CD4-positive, alpha-beta T cell treated with Interleukin-17A for 4 hours (primary cell): Measurements from ENCODE around the gene GZF1.

Experiments used
- DNase-seq: peaks from one replicate; pipeline ENCODE4 v3.0.0-alpha.2; 2020; ENCODE audit warnings: mixed read lengths

The GZF1 gene

DNA sequence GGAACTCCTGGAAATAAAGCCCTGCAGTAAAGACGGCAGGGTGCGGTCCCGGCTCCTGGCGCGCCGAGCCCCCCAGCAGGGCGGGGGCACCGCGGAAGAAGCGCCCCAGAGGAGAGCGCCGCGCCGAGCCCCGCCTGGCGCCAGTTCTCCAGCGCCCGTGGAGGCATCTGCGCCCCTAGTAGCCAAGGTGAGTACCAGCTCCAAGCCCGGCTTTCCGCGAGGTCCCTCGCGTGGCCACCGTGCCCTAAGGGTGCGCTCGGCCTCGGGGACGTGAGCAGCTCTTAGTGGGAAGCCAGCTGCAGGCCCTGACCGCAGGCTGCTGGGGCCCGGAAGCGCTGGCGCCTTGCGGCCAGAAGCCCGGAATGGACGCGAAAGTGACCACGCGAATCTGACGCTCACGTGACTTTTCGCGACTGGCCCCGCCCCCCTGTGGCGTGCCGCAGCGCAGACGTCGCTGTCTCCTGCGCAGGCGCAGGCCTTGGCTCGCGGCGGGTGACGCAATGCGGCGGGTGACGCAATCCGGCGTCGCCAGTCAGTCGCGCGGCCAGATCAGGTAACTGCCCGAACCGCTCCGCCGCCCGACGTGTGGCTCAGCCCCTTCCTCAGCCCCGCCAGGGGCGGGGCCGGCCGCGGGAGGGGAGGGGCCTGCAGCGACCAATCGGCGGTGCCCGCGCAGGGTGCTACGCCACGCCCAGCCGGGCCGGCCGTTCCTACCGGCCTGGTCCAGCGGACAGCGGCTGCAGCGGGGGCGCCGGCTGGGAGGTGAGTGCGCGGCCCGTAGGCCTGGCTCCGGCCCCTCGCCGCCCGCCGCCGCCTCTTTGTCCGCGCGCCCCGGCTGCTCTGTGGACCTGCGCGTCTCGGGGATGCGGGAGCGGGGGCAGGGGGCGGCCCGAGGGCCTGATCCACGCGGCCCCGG, at the start of gene GZF1:
GZF1 (plus strand) TSS at position 707 of the 916 bp plus-strand sequence. CDS start 2,202 bp downstream, outside the sequence.
- DNase-seq, result peak; percentile 98

DNA sequence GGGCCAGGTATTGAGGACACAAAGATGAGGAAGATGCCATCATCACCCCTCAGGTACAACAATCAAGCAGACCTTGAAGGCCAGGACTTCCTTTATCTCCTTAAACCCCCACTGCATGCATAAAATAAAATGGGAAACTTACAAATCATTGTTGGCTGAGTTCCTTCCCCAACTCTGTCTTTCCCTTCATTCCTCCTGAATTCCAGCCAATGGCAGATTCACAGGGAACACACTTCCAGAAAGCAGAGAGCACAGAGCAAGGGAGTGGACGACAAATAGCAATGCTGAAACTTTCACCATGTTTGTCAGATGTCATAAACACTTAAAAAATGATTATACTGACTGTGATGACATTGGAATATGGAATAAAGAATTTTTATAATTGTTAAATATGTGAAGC, 48.7 kb upstream of the GZF1 start:
- DNase-seq, result no peak

DNA sequence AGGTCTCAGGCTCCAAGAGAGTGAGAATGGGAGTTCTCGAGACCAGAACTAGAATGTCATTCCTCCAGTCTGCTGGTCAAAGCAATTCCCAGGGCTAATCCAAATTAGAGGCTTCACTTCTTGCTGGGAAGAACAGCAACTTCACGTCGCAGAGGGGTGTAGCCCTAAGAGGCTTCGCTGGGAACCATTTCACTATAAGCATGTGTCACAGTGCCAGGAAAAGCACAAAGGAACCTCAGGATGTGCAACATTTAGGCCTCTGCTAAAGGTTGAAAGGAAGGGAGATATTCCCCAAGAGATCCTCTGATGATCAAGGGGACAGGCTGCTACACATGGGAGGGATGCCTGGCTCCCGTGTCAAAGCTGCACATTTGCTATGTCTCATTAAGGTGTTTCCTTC, 47.3 kb upstream of the GZF1 start:
- DNase-seq, result no peak

DNA sequence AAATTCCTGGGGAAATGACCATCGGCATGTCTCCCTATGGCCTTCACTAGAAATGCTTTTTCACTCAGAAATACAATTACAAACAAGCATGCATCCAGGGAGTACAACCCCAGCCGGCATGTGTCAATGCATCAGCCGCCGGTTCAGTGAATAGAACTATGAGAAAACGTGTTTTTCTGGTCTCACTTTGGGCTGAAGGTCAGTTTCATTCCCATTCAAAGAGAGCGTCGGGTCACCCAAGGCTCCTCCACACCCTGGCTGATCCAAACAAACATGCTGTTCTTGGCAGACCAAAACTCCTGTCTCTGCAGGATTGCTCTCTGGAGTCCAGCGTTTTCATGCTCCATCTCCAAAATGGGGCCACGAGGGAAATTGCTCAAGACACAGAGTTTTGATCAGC, 46.9 kb upstream of the GZF1 start:
- DNase-seq, result no peak

DNA sequence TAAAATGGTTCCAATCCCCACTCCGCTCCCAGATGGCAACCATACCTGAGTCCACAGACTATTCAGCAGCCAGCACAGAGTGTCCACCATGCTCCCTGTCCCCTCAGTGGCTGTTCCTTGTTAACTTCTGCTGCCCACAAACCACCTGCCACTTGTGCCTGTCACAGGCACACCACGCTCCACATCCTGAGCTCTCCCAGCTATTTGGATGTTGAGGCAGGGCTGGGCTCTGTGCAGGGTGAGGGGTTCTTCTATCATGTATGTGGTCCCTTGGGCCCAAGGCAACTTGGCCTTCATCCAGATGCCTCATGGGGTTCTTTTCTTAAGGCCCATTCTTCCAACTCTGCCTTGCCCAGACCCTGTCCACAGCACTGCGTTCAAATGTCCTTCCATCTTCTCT, 45.4 kb upstream of the GZF1 start:
- DNase-seq, result no peak

DNA sequence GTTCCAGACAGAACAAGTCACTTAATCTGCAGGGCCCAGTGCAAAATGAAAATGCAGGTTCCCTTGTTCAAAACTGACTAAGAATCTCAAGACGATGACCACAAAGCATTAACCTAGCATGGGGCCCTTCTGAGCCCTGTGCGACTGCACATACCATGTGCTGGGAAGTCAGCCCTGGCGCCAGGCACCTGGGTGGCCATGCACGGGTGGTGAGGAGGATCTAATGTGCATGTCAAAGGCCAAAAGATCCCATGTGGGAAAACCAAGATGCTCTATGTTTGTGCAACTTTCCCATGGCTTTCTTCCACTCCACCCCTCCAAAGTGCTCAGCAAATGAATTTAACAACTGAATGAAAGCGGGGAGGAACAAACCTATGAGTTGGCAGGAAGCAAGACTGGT, 44.9 kb upstream of the GZF1 start:
- DNase-seq, result no peak

DNA sequence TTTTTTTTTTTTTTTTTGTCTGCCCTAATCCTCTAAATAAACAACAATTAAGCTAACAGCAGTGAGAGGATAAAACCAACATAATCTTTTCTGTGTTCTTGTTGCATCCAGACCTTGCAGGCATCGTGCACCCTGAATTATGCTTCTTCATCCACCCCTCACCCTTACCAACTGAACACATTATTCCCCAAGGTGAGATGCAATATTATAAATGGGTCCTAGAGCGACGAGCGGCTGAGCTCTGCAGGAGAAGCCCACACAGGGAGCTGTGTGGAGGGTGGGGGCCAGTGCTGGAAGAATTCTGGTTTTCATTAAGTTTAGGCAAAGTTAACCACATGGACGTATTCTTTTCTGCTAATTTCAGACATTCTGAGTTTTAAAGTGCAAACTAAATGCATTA, 43.6 kb upstream of the GZF1 start:
- DNase-seq, result no peak

DNA sequence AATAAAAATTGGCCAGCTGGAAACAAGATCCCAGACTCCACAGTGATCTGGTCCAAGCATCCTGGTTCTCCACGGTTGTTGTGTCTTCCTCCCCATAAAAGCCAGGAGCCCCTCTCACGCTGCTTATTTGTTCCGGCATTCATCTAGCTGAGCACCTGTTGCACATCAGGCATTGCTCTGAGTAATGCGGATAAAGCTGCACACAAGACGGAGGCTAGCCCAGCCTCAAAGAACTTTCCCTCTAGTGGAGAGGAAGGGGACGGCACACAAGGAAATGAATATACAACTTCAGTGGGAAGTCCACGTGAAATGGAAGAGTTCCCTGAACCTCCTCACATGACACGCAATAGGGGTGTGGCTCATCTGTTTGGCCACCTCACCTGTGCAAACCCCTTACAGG, 41.7 kb upstream of the GZF1 start:
- no peak for DNase-seq

DNA sequence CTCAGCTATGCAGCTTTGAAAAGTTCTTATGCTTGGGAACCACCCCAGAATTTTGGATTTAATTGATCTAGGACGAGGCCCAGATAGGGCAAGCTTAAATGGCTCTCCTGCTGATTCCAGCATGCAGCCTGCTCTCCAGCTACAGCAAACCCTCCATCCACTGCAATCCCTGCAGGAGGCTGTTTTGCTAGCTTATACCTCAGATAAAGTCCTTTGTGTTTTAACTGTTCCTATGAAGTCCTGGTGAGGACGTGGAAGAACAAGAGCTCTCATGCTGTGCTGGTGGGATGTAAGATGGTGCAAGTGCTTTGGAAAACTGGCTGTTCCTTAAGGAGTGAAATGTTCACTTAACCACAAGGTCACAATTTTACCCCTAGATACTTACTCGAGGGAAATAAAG, 36.9 kb upstream of the GZF1 start:
- DNase-seq, result no peak

DNA sequence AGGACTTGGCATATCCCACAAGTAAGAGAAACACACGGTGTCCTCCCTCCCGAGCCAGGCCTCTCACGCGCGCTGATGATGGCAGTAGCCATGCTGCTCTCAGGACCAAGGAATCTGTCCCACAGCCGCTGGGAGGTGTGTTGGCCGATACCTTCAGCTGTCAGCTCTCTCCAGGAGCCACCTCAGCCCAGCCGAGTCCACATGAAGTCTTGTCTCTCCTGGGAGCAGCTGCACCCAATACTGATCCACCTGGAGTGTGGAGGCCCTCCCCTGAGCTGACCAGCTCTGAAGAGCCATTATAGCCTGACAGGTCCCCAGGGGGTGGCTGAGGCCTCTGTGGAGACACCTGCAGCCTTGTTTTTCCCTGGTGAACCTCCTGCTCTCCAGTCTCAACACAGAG, 35.2 kb upstream of the GZF1 start:
- no peak for DNase-seq

DNA sequence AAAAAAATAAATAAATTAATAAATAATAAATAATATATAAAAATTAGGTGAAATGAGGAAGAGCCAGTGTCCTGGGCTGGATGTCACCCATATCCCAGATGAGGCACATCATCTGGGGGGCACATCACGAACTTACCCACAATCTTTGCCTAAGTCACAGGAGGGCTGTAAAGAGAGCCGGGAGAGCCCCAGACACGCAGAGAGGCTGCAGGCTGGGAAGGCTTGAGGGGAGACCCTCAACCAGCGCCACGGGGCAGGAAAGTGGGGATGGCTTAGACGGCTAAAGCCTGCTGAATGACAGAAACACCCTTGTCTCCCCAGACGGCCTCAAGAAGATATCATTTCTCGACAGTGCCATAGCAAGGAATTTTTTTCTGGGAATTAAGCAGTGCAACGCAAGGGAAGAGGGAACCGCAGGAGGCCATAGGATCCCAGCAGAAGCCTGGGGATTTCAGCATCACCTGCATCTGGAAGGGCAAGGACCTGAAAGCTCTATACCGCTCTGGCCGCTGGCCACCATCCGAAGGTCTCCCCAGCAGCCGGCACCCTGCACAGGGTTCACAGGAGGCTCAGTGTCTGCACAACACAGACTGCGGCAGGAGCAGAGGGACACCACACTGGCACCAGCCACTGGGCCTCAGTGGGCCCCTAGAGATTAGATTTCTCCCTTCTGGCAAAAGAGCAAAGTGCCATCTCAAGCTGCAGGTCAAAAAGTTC, 34.2 kb upstream of the GZF1 start:
- no peak for DNase-seq

DNA sequence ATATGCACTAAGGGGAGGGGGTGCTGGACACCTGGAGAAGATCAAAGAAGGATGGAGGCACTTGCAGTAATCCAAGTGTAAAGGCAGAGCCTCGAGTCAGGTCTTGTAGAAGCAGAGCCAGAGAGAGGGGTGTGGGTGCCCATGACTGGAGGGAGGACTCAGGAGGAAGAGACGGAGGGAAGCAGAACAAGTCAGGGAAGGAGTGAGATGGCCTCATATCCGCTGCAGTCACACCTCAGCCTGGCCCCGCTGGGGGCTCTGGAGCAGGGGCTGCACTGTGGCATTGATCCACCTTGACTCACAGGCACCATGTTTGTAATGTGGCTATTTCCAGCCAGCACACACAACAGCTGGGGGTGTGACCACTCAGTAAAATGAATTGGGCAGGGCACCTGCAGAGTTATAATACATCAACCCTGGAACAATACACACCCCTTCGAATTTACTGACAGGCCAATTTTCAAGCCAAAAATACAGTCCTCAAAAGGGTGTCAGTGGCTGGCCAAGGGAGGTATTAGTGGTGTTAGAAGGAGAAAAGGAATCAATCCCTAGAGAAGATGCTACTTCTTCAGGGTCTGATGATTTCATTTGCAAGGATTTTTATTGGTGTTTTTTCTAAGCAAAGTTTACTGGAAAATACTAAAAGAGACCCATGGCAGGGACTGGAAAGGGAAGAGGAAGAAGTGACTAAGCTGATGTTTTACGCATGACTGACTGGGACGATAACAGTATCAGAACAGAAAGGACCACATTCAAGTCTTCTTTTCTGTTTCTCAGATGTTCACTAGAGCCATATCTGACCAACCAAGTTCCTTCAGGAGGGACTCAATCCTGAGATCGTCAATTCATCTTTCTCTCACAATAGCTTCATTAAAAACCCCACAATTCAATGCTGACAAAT, 30.3 kb upstream of the GZF1 start:
- no peak for DNase-seq

DNA sequence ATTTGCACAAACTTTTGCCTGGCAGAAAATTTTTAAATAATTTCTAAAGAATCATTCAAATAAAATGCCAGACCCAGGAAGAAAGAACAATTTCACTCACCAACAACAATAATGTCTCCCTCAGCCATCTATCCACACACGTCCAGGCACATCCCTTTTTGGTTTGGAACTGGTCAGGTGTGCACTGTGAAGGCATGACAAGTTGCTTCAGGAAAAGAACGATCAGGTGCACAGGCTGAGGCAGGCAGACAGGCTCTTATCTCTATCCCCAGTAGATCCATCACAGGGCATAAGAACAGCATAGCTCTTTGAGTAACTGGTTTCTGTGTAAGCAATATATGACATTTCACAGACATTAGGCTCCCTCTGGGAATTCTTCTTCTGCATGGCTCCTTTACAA, 29.5 kb upstream of the GZF1 start:
- no peak for DNase-seq

DNA sequence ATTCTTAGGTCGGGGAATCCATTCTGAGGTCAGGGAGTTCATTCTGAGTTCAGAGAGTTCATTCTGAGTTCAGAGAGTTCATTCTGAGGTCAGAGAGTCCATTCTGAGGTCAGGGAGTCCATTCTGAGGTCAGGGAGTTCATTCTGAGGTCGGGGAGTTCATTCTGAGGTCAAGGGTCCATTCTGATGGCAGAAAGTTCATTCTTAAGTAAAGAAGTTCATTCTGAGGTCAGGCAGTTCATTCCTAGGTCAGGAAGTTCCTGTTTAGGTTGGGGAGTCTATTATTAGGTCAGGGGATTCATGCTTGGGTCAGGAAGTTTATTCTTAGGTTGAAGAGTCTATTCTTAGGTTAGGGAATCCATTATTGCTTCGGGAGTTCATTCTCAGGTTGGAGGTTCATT, 27.9 kb upstream of the GZF1 start:
- no peak for DNase-seq

DNA sequence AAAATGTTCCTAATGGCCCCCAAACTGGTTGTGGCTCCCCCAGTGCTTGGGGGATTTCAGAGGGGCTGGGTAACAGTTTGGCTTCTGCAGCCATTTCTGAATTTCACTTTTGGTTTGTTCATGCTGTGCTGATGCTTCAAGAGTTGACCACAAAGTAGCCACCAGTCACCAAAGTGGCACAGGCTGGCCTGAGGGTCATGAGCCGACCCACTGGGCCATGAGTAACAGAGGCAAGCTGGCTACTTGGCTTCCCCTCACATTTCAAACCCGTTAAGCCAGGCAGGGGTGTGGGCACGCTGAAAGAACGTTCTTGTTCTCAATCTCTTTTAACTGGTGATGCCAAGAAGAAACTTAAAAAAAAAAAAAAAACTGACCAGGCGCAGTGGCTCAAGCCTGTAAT, 26.5 kb upstream of the GZF1 start:
- DNase-seq, result no peak

DNA sequence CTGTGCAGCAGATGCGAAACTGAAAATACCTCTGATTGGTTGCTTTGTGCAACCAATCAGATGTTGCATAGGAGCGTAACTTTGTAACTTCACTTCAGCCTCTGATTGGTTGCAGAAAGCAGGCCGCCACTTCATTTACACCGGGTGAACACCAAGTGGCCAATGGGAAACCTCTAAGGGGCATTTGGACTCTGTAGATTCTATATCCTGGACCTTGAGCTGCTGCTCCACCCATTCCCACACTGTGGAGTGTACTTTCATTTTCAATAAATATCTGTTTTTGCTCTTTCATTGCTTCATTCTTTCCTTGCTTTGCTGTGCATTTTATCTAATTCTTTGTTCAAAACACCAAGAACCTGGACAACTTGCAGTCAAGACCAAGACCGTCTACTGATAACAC, 25.5 kb upstream of the GZF1 start:
- DNase-seq, result no peak

DNA sequence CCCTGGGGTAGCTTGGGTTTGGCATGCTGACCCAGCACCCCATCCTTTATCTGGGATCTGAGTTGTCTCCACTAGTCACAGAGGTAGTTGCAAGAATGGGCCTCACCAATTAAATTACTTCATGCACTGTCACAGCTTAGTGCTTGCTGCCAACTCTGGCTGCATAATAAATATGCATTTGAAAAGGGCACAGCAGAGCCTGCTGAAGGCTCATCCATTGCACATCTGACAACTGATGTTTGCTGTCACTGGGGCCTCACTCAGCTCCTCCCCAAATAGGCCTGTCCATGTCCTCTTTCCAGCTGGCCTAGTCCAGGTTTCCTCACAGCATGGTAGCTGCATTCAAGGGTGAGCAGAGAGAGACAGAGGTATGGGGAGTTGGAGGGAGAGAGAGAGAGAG, 24.7 kb upstream of the GZF1 start:
- DNase-seq, result no peak

DNA sequence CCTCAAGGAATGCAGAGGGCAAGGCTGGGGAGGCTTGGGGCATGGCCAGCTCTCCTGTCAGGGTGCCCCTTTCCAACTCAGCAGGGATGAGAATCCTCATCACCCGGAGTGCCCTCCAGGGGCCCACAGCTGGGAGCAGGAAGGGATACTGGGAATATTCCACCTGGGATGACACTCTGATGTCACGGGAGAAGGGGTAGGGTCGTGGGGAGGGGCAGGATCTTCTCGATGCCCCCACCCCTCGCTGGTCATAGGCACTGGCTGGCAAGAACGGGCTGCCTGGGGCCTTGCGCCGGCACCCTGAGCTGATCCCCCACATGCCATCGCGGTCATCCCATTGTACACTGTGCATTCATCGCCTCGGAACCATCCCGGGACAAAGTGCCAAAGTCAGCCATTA, 22.0 kb upstream of the GZF1 start:
- DNase-seq, result no peak

DNA sequence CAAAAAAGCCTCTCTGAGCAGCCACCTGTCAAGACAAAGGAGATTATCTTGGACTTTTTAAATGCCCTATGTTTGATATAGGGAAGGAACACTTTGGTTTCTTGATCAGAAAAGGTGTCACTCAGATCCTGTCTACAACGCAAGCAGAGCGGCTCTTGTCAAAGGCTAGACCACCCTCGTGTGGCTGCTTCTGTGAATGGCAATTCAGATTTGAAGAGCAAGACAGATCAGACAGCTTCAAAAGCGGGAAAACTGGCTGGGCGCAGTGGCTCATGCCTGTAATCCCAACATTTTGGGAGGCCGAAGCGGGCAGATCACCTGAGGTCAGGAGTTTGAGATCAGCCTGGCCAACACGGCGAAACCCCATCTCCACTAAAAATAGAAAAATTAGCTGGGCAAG, 21.5 kb upstream of the GZF1 start:
- peak; percentile 29 for DNase-seq

DNA sequence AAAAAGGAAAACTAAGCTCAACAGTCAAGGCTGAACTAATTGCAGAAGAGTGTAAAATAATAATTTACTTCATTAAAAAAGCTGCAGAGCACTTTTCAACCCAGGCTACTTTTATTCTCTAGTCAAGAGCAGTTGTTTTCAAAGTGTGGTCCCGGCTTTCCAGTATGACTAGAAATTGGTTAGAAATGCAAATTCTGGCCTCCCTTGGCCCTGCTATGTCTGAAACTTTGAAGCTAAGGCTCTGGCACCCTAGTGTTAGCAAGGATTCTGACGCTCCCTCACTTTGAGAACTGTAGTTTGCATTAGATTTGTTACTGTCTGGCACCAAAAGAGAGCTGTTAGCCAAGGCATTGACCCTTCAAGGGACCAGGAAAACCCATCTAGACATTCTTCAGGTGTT, 20.9 kb upstream of the GZF1 start:
- no peak for DNase-seq

DNA sequence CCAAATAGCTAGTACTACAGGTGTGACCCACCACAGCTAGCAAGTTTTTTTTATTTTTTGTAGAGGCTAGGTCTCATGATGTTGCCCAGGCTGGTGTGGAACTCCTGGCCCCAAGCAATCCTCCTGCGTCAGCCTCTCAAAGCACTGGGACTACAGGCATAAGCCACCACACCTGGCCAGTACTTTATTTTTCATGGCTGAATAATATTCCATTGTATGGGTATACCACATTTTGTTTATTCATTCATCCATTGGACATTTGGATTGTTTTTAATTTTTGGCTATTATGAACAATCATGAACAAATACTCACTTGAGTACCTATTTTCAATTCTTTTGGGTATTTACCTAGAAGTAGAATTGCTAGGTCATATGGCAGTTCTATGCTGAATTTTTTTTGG, 18.4 kb upstream of the GZF1 start:
- no peak for DNase-seq

DNA sequence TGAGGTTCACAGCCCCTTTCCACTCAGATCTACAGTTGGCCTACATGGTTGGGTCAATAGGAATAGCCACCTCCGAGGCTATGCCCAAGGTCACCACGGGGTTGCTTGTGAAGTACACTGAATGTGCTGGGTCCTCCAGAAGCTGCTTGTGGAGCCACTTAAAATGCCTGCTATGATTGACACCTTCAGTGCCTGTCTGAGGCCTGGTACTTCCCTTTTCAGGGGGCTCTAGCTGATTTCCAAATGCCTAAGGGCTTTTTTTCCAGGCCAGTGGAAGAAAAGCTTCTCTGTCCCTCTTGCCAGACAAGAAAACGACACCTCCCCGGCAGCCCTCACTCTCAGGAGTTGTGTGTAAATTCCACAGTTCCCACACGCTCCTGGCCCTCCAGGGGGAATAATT, 17.6 kb upstream of the GZF1 start:
- DNase-seq, result no peak

DNA sequence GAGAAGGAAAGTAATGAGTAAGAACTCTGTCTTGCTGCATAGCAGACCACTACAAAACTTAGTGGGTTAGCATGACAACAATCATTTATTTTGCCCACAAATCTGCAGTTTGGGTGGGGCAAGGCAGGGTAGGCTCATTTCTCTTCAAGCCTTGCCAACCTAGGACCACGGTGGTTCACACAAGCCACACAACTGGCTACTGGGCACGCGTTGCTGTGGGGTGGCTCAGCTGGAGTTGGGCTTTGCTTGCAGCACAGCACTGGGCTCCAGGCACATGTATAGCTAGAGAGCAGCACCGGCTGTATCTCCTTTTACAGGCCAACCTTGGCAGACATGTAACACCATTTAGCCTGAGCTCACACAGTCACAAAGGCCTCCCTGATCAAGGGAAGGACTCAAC, 16.0 kb upstream of the GZF1 start:
- DNase-seq, result no peak
